Calu3 (cell line): ENCODE results near the gene EVL. TPM values are rescaled to one million over a fixed set of nuclear protein-coding genes. Genes with fewer than 3 reads are reported as not detected.

Experiments used
- BruUV-seq: library from RNA; stranded (reverse); fragments of 400-500 nt; replicated peaks from 2 replicates; lab custom pipeline; 2021; lab: Mats Ljungman, UMichigan
- CTCF ChIA-PET: fragments of 300-600 bp; sonication (Branson Sonifier 250); formaldehyde crosslinking; loops from one replicate; lab custom pipeline; 2022; ENCODE audit warnings: antibody characterized with exemption; lab: Charles Lee
- DNase-seq: peaks from one replicate; pipeline ENCODE4 v3.0.0; 2022
- H3K27ac Mint-ChIP-seq: one replicate; pipeline ENCODE4 v1.8.0; 2022; ENCODE audit warnings: mixed read lengths; ENCODE audit not compliant: unreplicated experiment
- H3K27me3 Mint-ChIP-seq: one replicate; pipeline ENCODE4 v1.8.0; 2022; ENCODE audit warnings: mixed read lengths; ENCODE audit not compliant: unreplicated experiment
- H3K36me3 Mint-ChIP-seq: one replicate; pipeline ENCODE4 v1.8.0; 2022; ENCODE audit warnings: mild to moderate bottlenecking, moderate library complexity, mixed read lengths; ENCODE audit not compliant: insufficient read depth, unreplicated experiment
- H3K4me1 Mint-ChIP-seq: one replicate; pipeline ENCODE4 v1.8.0; 2022; ENCODE audit warnings: mild to moderate bottlenecking, low read depth, mixed read lengths; ENCODE audit not compliant: unreplicated experiment
- H3K4me3 Mint-ChIP-seq: one replicate; pipeline ENCODE4 v1.8.0; 2022; ENCODE audit warnings: mild to moderate bottlenecking, low read depth, moderate library complexity, mixed read lengths; ENCODE audit not compliant: unreplicated experiment
- H3K9me3 Mint-ChIP-seq: one replicate; pipeline ENCODE4 v1.8.0; 2022; ENCODE audit warnings: low read depth, mixed read lengths; ENCODE audit not compliant: unreplicated experiment
- CTCF ChIP-seq: fragments of 200-600 bp; IDR thresholded peaks from one replicate; pipeline ENCODE4 v1.8.0; 2022; ENCODE audit warnings: antibody characterized with exemption; ENCODE audit not compliant: unreplicated experiment
- intact Hi-C: fragments of 100-400 bp; cut with micrococcal nuclease; formaldehyde crosslinking; loops from one replicate; pipeline ENCODE4 v1.10.0; 2022; ENCODE audit not compliant: unreplicated experiment
- total RNA-seq: library from RNA; stranded (reverse); gene quantifications from 2 replicates; pipeline ENCODE4 v1.2.3, GENCODE V29; 2022

EVL gene
- total RNA-seq, 1 experiment from 2014 or later, result 33.5 TPM

GRCh38 chr14:100074431-100075100 lies 9.3 kb downstream of the EVL start:
- Mint-ChIP-seq H3K36me3 (no peaks in the 10 kb centered on the region), H3K27ac (no peak overlapping the region), H3K9me3 (no peaks in the 10 kb centered on the region), H3K4me1 (no peaks in the 10 kb centered on the region), H3K27me3 (no peaks in the 10 kb centered on the region), H3K4me3 (no peak overlapping the region)
- CTCF ChIA-PET, result interaction anchor here (0.6 to 1.2 kb wide), 3 partner anchors 15 to 1580 kb away, joined by 3 read pairs; no protein-coding TSS in a partner anchor
- DNase-seq, result no peak
- BruUV-seq, result no TSS peak
- TF ChIP-seq CTCF, result no peak
- intact Hi-C loops, result no loop called here

- intact Hi-C loops, result no loop called here
- H3K9me3 Mint-ChIP-seq, result no peaks in the 10 kb centered on the region
- TF ChIP-seq CTCF, result no peak
- no peak overlapping the region for H3K27ac Mint-ChIP-seq
- no TSS peak for BruUV-seq
- no peaks in the 10 kb centered on the region for H3K27me3 Mint-ChIP-seq
- no peaks in the 10 kb centered on the region for H3K4me1 Mint-ChIP-seq
- no peaks in the 10 kb centered on the region for H3K36me3 Mint-ChIP-seq
- no peak overlapping the region for H3K4me3 Mint-ChIP-seq
- CTCF ChIA-PET, result no interaction called here
- no peak for DNase-seq
Observed at GRCh38 chr14:100075681-100076080, 10.5 kb downstream of the EVL start.

GRCh38 chr14:100076133-100076532 lies 10.9 kb downstream of the EVL start:
- TF ChIP-seq CTCF, result no peak
- Mint-ChIP-seq H3K27me3 (no peaks in the 10 kb centered on the region), H3K9me3 (no peaks in the 10 kb centered on the region), H3K4me1 (no peaks in the 10 kb centered on the region), H3K27ac (no peak overlapping the region), H3K4me3 (no peak overlapping the region), H3K36me3 (no peaks in the 10 kb centered on the region)
- no peak for DNase-seq
- CTCF ChIA-PET, result no interaction called here
- intact Hi-C loops, result no loop called here
- BruUV-seq, result no TSS peak

GRCh38 chr14:100076606-100077005 lies 11.4 kb downstream of the EVL start:
- no peak for DNase-seq
- no TSS peak for BruUV-seq
- Mint-ChIP-seq H3K36me3 (no peaks in the 10 kb centered on the region), H3K27ac (no peak overlapping the region), H3K4me1 (no peaks in the 10 kb centered on the region), H3K27me3 (no peaks in the 10 kb centered on the region), H3K9me3 (no peaks in the 10 kb centered on the region), H3K4me3 (no peak overlapping the region)
- intact Hi-C loops, result no loop called here
- no peak for TF ChIP-seq CTCF
- CTCF ChIA-PET, result no interaction called here
